OCI-LY1 (cell line): ENCODE measurements around the gene ZNF444.
"Not testable (repeated sequence)": the region's sequence is repeated elsewhere in the genome, so short reads cannot be mapped to it uniquely, and the experiment has no call there.

Source experiments
- EZH2 ChIP-seq: fragments of 200-600 bp; sonication (generic), shearing (Covaris generic); IDR thresholded peaks from 2 replicates; pipeline ENCODE4 v1.8.0; 2017; ENCODE audit warnings: borderline replicate concordance, mixed run types, mild to moderate bottlenecking, antibody characterized with exemption, low read length, moderate library complexity, mixed read lengths
- TF ChIP-seq, protein P1 (sequence below): fragments of 200-600 bp; sonication (generic), shearing (Covaris generic); IDR thresholded peaks from 2 replicates; pipeline ENCODE4 v1.5.1; 2017; ENCODE audit warnings: mild to moderate bottlenecking, antibody characterized with exemption, low read length, moderate library complexity, mixed read lengths

DNA sequence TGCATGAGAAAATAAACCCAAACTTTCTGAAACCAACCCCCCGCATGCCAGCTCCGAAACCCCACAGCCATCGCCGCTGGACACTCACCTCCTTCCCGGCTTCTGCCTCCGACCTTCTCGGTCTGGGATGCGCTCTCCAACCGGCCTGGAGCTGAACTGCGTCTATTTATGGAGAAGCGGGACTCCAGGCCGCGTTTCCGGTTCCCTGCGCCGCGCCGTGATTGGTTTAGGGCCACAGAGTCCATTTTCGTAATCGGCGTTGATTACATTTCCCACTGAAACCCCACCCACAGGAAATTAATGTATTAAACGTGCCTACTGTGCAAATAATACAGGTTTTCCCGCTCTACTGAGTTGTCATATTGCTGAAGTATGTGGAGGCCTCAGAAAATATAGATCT lies 56.6 kb downstream of the ZNF444 start, which contains the start of gene ZSCAN5B:
- TF ChIP-seq, protein P1, sequence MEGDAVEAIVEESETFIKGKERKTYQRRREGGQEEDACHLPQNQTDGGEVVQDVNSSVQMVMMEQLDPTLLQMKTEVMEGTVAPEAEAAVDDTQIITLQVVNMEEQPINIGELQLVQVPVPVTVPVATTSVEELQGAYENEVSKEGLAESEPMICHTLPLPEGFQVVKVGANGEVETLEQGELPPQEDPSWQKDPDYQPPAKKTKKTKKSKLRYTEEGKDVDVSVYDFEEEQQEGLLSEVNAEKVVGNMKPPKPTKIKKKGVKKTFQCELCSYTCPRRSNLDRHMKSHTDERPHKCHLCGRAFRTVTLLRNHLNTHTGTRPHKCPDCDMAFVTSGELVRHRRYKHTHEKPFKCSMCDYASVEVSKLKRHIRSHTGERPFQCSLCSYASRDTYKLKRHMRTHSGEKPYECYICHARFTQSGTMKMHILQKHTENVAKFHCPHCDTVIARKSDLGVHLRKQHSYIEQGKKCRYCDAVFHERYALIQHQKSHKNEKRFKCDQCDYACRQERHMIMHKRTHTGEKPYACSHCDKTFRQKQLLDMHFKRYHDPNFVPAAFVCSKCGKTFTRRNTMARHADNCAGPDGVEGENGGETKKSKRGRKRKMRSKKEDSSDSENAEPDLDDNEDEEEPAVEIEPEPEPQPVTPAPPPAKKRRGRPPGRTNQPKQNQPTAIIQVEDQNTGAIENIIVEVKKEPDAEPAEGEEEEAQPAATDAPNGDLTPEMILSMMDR: not testable (repeated sequence)
- TF ChIP-seq EZH2: not testable (repeated sequence)
